Suprapubic skin (tissue), 4 donors: Measurements from ENCODE around the gene DCST1. TPM values are rescaled to one million over a fixed set of nuclear protein-coding genes. Genes with fewer than 3 reads are reported as not detected.

Experiments used
- DNase-seq, 2 donors: peaks; one replicate each; pipeline ENCODE4 v3.0.0-alpha.2; 2019; ENCODE audit warnings: low spot score in 2 of 2
- H3K27ac ChIP-seq: fragments of 200-600 bp; sonication (generic); one replicate; pipeline ENCODE4 v1.5.1; 2019
- H3K27me3 ChIP-seq: fragments of 200-600 bp; sonication (generic); one replicate; pipeline ENCODE4 v1.5.1; 2019
- H3K36me3 ChIP-seq: fragments of 200-600 bp; sonication (generic); one replicate; pipeline ENCODE4 v1.5.1; 2019
- H3K4me1 ChIP-seq: fragments of 200-600 bp; sonication (generic); one replicate; pipeline ENCODE4 v1.5.1; 2019
- H3K4me3 ChIP-seq: fragments of 200-600 bp; sonication (generic); one replicate; pipeline ENCODE4 v1.5.1; 2019; ENCODE audit warnings: mild to moderate bottlenecking
- H3K9me3 ChIP-seq: fragments of 200-600 bp; sonication (generic); one replicate; pipeline ENCODE4 v1.5.1; 2019
- EP300 ChIP-seq: sonication (generic); formaldehyde crosslinking; IDR thresholded peaks from one replicate; pipeline ENCODE4 v1.6.1; 2017; ENCODE audit warnings: antibody characterized with exemption
- POLR2A ChIP-seq, 2 donors: fragments of 450-650 bp; IDR thresholded peaks; one replicate each; pipeline ENCODE4 v1.6.1; 2017; ENCODE audit warnings: antibody characterized with exemption in 2 of 2, mild to moderate bottlenecking in 2 of 2, moderate library complexity in 2 of 2
- POLR2AphosphoS5 ChIP-seq, 3 donors: sonication (generic); formaldehyde crosslinking; IDR thresholded peaks; one replicate each; pipeline ENCODE4 v1.6.1; 2017; ENCODE audit warnings: antibody characterized with exemption in 3 of 3
- WGBS: methylation state at CpG from one replicate; pipeline ENCODE4 v1.1.5; 2018; 5-methylcytosine and 5-hydroxymethylcytosine counted together
- total RNA-seq, 4 donors: library from RNA; depleted of rRNA; stranded (reverse); fragments of >200 nt; gene quantifications; one replicate each; pipeline ENCODE4 v1.1.0, GENCODE V29; 2016
- TF ChIP-seq, protein P1 (sequence below), 2 donors: fragments of 200-600 bp in 1 of 2; fragments of 450-650 bp in 1 of 2; sonication (generic) in 1 of 2; IDR thresholded peaks; one replicate each; pipeline ENCODE4 v1.5.1; 2016 to 2019; ENCODE audit warnings: antibody characterized with exemption in 2 of 2, mild to moderate bottlenecking in 1 of 2, moderate library complexity in 1 of 2

Gene DCST1
- total RNA-seq, 4 donors from 2014 or later: 0.55 to 8.2 (median 2.8) TPM

DNA sequence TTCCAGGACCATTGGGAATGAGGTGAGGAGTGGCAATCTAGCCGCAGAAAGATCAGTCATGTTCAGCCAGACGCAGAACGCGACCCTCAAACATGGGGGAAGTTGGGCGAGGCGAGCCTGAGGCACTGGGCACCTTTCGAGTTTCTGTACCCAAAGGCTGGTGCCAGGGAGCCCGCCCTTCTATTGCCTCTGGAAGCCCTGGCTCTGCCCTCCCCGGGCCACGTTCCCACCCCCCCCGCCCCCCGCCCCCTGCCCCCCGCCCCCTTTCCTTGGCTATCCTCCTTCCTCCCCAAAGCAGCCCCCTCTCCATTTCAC is 33.3 kb upstream of the DCST1 start:
- H3K36me3 ChIP-seq: no peaks in the 10 kb centered on the region
- H3K4me3 ChIP-seq: peak overlapping the region; percentile 97
- peak overlapping the region; percentile 96 for H3K27ac ChIP-seq
- 0% methylated on average over 12 of the region's 13 CpGs for WGBS
- TF ChIP-seq, protein P1, sequence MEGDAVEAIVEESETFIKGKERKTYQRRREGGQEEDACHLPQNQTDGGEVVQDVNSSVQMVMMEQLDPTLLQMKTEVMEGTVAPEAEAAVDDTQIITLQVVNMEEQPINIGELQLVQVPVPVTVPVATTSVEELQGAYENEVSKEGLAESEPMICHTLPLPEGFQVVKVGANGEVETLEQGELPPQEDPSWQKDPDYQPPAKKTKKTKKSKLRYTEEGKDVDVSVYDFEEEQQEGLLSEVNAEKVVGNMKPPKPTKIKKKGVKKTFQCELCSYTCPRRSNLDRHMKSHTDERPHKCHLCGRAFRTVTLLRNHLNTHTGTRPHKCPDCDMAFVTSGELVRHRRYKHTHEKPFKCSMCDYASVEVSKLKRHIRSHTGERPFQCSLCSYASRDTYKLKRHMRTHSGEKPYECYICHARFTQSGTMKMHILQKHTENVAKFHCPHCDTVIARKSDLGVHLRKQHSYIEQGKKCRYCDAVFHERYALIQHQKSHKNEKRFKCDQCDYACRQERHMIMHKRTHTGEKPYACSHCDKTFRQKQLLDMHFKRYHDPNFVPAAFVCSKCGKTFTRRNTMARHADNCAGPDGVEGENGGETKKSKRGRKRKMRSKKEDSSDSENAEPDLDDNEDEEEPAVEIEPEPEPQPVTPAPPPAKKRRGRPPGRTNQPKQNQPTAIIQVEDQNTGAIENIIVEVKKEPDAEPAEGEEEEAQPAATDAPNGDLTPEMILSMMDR (IDR thresholded peaks at IDR 0.05): no peak
- TF ChIP-seq EP300: no peak
- TF ChIP-seq POLR2AphosphoS5 (IDR thresholded peaks at IDR 0.05): no peak
- TF ChIP-seq POLR2A (IDR thresholded peaks at IDR 0.05): no peak
- H3K9me3 ChIP-seq: no peaks in the 10 kb centered on the region
- peak in 1 of 2 donors; percentile 79 for DNase-seq
- no peaks in the 10 kb centered on the region for H3K27me3 ChIP-seq
- H3K4me1 ChIP-seq: peaks cover 49% of the 10 kb centered on the region

DNA sequence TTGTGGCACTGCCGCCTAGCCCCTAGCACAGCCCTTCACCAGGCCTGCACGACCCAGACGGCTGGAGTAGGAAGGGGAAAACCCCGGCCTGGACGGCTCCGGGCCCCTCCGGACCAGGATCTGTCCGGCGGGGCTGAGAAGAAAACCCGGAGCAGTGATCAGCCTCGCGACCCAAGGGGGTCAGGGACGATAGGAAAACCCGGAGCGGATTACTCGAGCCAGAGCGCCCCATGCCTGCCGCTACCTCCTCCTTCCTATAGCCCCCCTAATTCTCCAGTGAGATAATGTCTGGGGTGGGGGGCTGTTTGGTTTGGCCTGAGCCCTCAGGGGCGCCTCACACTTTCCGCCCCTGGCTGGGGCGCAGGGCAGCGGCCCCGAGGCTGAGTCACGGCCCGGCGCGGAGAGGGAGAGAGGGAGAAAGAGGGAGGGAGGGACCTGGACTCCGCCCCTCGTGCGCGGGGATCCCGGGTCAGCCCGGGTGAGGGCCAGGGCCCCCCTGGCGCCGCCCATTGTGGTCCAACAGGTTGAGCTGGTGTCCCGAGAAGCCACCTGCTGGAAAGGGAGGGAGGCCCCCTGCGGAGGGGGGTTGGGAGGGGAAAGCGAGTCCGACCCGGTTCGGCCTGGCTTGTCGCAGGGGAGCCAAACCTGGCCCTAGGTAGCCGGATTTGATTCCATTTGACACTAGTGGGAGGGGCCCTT is 32.7 kb upstream of the DCST1 start:
- TF ChIP-seq EP300: no peak
- peak in 2 of 3 donors; percentile 63 to 78 for TF ChIP-seq POLR2AphosphoS5 (IDR thresholded peaks at IDR 0.05)
- TF ChIP-seq, protein P1 (IDR thresholded peaks at IDR 0.05): no peak
- peak in 1 of 2 donors; percentile 71 for TF ChIP-seq POLR2A (IDR thresholded peaks at IDR 0.05)
- WGBS: 0% methylated on average over 5 of the region's 43 CpGs
- peak overlapping the region; percentile 97 for H3K4me3 ChIP-seq
- no peaks in the 10 kb centered on the region for H3K9me3 ChIP-seq
- peak; percentile 96 for DNase-seq
- no peaks in the 10 kb centered on the region for H3K36me3 ChIP-seq
- peaks cover 50% of the 10 kb centered on the region for H3K4me1 ChIP-seq
- H3K27me3 ChIP-seq: no peaks in the 10 kb centered on the region
- H3K27ac ChIP-seq: peak overlapping the region; percentile 96

DNA sequence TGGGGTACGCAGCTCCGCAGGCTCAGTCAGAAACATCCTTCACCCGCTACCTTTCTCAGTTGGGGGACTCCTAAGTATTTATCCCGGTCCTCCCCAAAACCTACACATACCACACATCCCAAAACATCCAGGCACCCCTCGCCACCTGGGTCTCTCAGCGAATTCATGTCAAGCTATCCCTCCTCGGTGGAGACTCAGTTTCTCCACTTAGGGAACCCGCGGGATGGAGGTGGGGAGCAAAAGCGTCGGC is 32.3 kb upstream of the DCST1 start:
- H3K27ac ChIP-seq: peak overlapping the region; percentile 96
- H3K4me3 ChIP-seq: peak overlapping the region; percentile 97
- no peak for DNase-seq
- H3K4me1 ChIP-seq: peaks cover 54% of the 10 kb centered on the region
- TF ChIP-seq, protein P1 (IDR thresholded peaks at IDR 0.05): no peak
- no peak for TF ChIP-seq EP300
- TF ChIP-seq POLR2A (IDR thresholded peaks at IDR 0.05): no peak
- TF ChIP-seq POLR2AphosphoS5 (IDR thresholded peaks at IDR 0.05): no peak
- no peaks in the 10 kb centered on the region for H3K36me3 ChIP-seq
- H3K9me3 ChIP-seq: no peaks in the 10 kb centered on the region
- WGBS: 1% methylated on average over 10 of the region's 11 CpGs
- H3K27me3 ChIP-seq: no peaks in the 10 kb centered on the region

DNA sequence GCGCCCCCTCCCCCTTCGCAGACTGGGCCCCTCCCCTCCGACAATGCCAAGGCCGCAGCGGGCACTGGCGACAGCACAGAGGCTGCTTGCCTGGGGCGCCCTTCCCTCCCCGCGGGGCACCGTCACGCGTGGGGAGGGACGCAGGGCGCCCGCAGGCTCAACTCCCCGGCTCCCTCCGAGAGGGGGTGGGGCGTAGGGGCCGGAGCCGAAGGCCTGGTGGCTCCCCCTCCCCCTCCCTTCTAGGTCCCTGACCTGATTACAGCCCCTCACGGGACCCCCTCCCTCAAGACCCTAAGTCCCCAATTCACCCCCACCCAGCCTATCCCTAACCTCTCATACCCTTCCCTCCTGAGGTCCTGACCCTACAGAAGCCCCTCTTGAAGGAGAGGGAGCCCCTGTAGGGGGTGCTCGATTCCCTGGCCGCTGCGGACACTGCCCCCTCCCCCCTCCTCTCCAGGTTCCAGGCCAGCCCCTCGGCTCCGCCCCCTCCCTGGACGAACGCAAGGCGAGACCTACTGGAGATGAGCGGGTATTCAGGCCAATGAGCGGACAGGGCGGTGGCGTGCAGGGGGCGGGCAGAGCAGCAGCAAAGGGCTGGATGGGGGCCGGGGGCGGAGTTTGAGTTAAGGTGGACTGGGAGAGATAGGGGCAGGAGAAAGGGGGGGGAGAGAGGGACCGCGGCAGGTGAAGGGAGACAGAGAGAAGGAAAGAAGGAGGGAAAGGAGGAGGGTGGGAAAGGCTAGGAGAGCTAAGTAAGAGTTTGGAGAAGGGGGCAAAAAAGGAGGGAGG is 31.8 kb upstream of the DCST1 start:
- Histone ChIP-seq H3K4me1 (peaks cover 59% of the 10 kb centered on the region), H3K9me3 (no peaks in the 10 kb centered on the region), H3K4me3 (peak overlapping the region; percentile 97), H3K27me3 (no peaks in the 10 kb centered on the region), H3K36me3 (no peaks in the 10 kb centered on the region), H3K27ac (peak overlapping the region; percentile 96)
- 2% methylated on average over 33 of the region's 38 CpGs for WGBS
- TF ChIP-seq EP300: no peak
- peak in 1 of 3 donors; percentile 21 for TF ChIP-seq POLR2AphosphoS5 (IDR thresholded peaks at IDR 0.05)
- TF ChIP-seq, protein P1 (IDR thresholded peaks at IDR 0.05): peak; percentile 7 to 29
- TF ChIP-seq POLR2A (IDR thresholded peaks at IDR 0.05): no peak
- peak; percentile 100 for DNase-seq

DNA sequence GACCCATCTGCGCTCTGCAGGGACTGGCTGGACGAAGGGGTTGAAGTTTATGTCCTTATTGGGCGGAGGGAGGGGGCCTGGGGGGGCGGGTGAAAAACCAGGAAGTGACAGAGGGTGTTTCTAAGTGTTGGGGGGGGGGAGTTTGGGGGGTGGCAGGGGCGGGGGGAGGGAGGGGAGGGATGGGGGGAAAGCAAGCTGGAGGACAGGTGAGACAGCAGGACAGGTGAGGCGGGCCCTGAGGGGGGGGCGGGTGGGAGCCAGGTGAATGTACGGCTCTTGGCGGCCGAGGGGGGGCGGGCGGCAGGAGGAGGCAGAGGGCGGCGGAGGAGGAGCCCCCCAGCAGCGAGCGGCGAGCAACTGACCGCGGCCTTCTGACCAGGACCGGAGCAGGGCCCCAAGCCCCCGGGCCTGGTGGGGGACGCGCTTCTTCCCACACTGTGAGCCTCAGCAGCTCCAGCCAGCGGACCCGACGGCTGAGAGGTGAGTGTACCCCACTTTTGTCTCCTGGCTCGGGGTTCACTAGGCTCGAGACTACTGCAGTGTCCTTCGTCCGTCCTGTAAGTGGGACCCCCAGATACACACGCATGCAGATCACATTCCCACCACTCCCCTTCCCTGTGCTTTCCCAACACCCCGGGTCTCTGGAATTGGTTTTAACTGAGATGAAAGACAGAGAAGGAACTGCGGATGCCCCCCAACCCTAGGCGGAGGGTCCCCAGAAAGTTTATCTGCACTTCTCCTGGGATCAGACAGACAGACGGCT is 31.0 kb upstream of the DCST1 start, which contains the start of gene ZBTB7B:
TSS of gene ZBTB7B (plus strand) at position 339 of the 763 bp plus-strand sequence. CDS start 11,859 bp downstream, outside the sequence.
- no peak for DNase-seq
- no peaks in the 10 kb centered on the region for H3K36me3 ChIP-seq
- peak within 1 kb of the TSS; percentile 97 for H3K4me3 ChIP-seq
- H3K9me3 ChIP-seq: no peaks in the 10 kb centered on the region
- H3K27me3 ChIP-seq: no peaks in the 10 kb centered on the region
- WGBS: 1% methylated on average over 24 of the region's 35 CpGs
- peaks cover 67% of the 10 kb centered on the region for H3K4me1 ChIP-seq
- H3K27ac ChIP-seq: peak within 1 kb of the TSS; percentile 96
- TF ChIP-seq POLR2AphosphoS5 (IDR thresholded peaks at IDR 0.05) (no peak), EP300 (no peak), POLR2A (IDR thresholded peaks at IDR 0.05) (no peak)
- TF ChIP-seq, protein P1 (IDR thresholded peaks at IDR 0.05): no peak
